ENCODE data around the gene BICC1. TPM values are rescaled to one million over a fixed set of nuclear protein-coding genes. Genes with fewer than 3 reads are reported as not detected.

Gene BICC1
- total RNA-seq, 2 experiments from 2014 or later = 0.06 TPM; not detected in 1

DNA sequence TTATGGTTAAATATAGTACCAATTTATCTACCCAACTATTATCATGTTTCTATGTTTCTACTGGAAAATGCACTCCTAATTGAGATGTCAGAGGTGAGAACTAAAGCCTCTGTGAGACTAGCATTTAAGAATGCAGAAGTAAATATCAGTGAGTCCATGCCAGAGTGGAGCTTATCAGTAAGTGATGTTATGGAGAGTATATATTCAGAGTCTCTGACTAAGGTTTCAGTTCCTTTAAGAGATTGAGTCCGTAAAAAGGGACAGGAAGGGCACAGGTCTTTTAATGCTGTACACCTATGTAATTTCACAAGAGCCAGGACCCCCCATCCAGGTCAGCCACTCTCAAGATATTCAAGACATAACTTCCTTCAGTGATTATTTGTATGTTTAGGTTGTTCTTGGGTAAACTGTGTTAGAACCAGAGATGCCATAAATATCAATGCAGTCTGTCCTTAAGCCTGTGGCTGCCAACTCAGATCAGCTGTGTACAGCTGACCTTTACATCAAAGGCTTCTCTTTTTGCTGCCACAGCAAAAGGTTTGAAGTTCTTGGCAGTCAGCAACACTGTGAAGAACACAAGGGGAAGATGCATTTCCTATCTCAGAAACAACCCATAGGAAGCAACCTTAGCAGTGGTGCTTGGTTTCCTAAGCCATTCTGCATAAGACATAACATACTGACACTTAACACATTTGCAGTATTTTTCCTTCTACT lies 244.8 kb downstream of the BICC1 start:
- POLR2A ChIA-PET = no interaction called here

DNA sequence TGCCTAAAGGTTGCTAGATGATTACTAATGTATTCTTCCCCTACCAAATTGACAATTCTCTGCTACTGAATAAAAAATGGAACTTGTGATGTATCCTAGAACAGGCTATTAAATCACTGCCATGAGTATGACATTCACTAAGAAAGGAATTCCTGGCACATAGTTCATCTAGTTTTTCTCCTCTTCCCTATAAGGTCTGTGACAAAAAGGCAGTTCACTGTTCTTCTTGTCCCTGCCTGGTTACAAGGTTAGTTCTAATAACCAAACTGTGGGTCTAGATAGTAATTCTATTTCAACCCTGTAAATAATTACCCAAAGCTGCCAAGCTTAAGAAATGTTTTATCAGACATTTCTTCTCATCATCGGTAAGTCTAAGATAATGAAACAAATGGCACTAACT lies 245.6 kb downstream of the BICC1 start:
- no peaks in the 10 kb centered on the region for H3K4me1 Mint-ChIP-seq
- H3K36me3 Mint-ChIP-seq = no peaks in the 10 kb centered on the region
- H3K4me3 Mint-ChIP-seq = no peak overlapping the region
- DNase-seq (no peak), ATAC-seq (ENCODE audit: low read depth) (no peak)
- H3K27ac Mint-ChIP-seq = no peak overlapping the region
- H3K9me3 Mint-ChIP-seq = no peaks in the 10 kb centered on the region
- POLR2A ChIA-PET = no interaction called here
- H3K27me3 Mint-ChIP-seq = peaks cover 3% of the 10 kb centered on the region

More for the DNA sequence above, 244.8 kb downstream of the BICC1 start:
- Mint-ChIP-seq H3K4me1 (no peaks in the 10 kb centered on the region), H3K27ac (no peak overlapping the region), H3K36me3 (no peaks in the 10 kb centered on the region), H3K4me3 (no peak overlapping the region), H3K27me3 (peaks cover 3% of the 10 kb centered on the region), H3K9me3 (no peaks in the 10 kb centered on the region)
- no peak for DNase-seq
- no peak for ATAC-seq (ENCODE audit: low read depth)

DNA sequence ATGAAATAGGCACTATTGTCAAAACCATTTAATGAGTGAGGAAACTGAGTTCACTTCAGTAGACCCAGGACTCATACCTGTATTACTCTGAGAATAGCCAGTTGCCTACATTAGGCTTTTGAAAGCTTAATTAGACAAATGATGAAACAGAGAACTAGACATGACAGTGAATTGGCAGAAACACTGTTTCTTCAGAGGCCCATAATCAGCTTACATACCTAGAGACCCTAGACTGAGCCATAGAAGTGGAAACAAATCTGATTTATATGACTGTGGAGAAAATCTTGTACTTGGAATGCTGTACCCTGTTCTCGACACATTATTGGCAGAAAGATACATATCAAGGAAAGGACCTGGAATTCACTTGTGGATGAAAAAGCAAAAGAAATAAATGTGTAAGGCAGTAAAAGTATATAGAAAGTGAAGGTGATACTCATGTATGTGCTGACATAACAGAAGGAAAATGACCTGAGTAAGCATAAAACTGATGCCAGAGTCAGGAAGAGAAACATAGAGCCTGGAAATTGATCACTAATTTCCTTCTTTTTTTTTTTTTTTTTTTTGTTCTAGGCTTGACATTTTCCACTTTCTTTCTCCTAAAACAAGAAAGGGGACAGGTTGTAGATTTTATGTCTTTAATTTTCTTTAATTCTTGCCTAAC lies 251.5 kb downstream of the BICC1 start:
- Mint-ChIP-seq H3K27ac (no peak overlapping the region), H3K36me3 (no peaks in the 10 kb centered on the region), H3K4me3 (no peak overlapping the region), H3K4me1 (no peaks in the 10 kb centered on the region), H3K9me3 (peaks cover 1% of the 10 kb centered on the region), H3K27me3 (no peaks in the 10 kb centered on the region)
- POLR2A ChIA-PET = no interaction called here
- ATAC-seq (ENCODE audit: low read depth) (no peak), DNase-seq (no peak)

DNA sequence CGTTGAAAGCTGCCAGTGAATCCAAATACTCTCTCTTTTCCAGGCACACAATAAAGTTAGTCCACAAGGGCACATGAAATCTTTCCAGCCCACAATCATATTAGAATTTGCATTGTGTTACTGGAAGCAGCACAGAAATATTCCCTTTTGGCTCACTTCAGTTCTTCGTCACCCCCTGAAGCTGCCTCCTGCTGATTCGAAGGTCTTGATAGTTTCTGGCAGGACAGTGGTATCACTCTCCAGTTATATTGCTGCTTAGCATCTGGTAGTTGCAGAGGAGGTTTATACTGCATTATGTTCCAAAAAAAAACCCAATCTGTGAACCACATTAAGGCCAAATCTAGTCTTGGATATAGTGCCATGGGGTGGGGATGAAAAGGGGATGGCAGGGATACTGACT lies 253.2 kb downstream of the BICC1 start:
- POLR2A ChIA-PET = no interaction called here
- no peaks in the 10 kb centered on the region for H3K27me3 Mint-ChIP-seq
- no peak for DNase-seq
- H3K4me1 Mint-ChIP-seq = no peaks in the 10 kb centered on the region
- H3K9me3 Mint-ChIP-seq = peaks cover 1% of the 10 kb centered on the region
- no peak overlapping the region for H3K27ac Mint-ChIP-seq
- no peak overlapping the region for H3K4me3 Mint-ChIP-seq
- H3K36me3 Mint-ChIP-seq = no peaks in the 10 kb centered on the region
- ATAC-seq (ENCODE audit: low read depth) = no peak

DNA sequence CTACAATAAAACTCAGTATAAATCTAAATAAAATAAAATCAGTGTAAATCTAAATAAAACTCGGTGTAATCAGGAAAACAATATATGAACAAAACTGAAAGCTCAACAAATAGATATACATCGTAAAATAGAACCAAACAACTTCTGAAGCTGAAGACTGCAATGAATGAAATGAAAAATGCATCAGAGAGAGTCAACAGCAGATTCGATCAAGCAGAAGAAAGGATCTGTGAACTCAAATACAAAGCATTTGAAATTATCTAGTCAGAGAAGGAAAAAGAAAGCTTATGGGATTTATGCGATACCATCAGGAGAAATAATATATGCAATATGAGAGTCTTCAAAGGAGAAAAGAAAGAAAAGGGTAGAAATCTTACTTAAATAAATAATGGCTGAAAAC lies 255.0 kb downstream of the BICC1 start:
- no peak for ATAC-seq (ENCODE audit: low read depth)
- DNase-seq = no peak
- no peaks in the 10 kb centered on the region for H3K27me3 Mint-ChIP-seq
- H3K36me3 Mint-ChIP-seq = no peaks in the 10 kb centered on the region
- no peak overlapping the region for H3K4me3 Mint-ChIP-seq
- H3K27ac Mint-ChIP-seq = no peak overlapping the region
- POLR2A ChIA-PET = no interaction called here
- peaks cover 1% of the 10 kb centered on the region for H3K9me3 Mint-ChIP-seq
- H3K4me1 Mint-ChIP-seq = no peaks in the 10 kb centered on the region

DNA sequence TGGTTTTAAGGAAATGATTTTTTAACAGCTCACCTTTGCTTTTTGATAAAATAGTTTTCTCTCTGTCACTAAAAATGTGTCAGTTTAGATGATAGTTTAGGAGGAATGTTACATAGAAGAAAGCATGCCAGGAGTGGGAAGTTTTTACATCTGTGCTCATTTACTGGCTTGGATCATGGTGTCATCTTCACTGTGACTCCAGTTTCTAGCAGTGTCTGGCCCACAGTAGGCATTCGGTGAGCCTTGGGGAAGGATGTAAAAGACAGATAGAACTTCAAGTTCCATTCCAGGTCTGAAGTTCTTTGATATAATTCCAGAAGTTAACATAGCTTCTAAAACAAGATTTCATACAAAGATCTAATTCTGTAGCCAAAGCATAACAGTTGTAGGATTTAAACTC lies 259.2 kb downstream of the BICC1 start:
- Mint-ChIP-seq H3K9me3 (peaks cover 1% of the 10 kb centered on the region), H3K4me3 (no peak overlapping the region), H3K4me1 (no peaks in the 10 kb centered on the region), H3K27me3 (peaks cover 2% of the 10 kb centered on the region), H3K36me3 (no peaks in the 10 kb centered on the region), H3K27ac (no peak overlapping the region)
- DNase-seq (no peak), ATAC-seq (ENCODE audit: low read depth) (no peak)
- POLR2A ChIA-PET = no interaction called here

DNA sequence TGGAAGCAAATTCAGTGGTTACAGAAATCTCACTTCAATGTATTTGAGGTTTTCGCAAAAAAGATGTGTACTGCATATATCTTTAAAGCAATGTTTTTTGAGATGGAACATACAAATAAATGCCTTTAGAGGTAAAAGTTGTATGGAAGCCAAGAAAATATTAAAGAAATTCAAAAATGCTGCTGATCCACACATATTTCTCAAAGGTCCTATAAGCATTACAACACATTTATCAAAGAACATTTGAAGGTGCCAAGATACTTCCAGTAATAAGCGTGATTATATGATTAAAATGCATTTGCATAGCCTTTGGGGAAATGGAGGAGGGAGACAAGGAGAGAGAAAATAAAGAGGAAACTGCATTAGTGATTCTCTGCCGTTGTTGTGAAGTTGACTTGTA lies 260.1 kb downstream of the BICC1 start:
- no peaks in the 10 kb centered on the region for H3K9me3 Mint-ChIP-seq
- peaks cover 2% of the 10 kb centered on the region for H3K27me3 Mint-ChIP-seq
- no peak overlapping the region for H3K27ac Mint-ChIP-seq
- DNase-seq = no peak
- POLR2A ChIA-PET = no interaction called here
- ATAC-seq (ENCODE audit: low read depth) = no peak
- H3K4me3 Mint-ChIP-seq = no peak overlapping the region
- H3K4me1 Mint-ChIP-seq = no peaks in the 10 kb centered on the region
- no peaks in the 10 kb centered on the region for H3K36me3 Mint-ChIP-seq

DNA sequence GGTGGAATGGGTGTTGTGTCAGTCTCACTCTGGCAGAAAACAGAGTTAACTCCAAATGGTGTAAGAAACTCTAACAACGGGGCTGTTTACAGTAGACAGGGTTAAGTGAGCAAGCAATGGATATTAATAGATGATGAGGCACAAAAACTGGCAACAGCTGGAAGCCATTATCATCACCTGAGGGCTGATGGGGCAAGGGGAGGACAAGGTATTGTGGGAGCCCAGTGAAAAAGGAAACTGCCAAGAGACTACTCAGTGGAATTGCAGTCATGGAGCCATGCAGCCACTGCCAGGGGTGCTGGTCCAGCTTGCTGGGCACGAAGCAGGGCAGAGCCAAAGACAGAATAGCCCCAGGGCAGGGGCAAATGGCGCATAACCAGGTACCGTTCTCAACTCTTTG lies 260.7 kb downstream of the BICC1 start:
- peaks cover 2% of the 10 kb centered on the region for H3K27me3 Mint-ChIP-seq
- no peaks in the 10 kb centered on the region for H3K36me3 Mint-ChIP-seq
- ATAC-seq (ENCODE audit: low read depth) (no peak), DNase-seq (no peak)
- POLR2A ChIA-PET = no interaction called here
- no peaks in the 10 kb centered on the region for H3K4me1 Mint-ChIP-seq
- H3K9me3 Mint-ChIP-seq = no peaks in the 10 kb centered on the region
- no peak overlapping the region for H3K4me3 Mint-ChIP-seq
- H3K27ac Mint-ChIP-seq = no peak overlapping the region

DNA sequence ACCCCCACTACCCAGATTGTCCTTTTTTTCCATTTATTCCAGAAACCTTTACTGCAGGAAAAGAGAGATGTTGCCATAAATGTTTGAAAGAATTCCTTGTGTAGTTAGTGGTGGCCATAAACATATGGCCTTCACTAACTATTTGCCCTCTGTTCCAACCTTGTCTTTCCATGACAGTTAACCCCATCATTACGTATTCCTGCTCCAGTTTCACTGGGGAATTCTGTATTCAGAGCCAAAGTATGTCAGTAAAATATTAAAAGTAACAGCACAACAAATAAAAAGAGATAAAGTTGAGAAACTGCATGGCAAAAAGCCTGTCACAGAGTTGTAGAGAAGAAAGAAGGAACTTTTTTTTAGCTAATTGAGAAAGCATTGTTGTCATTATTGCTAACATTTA lies 261.3 kb downstream of the BICC1 start:
- peaks cover 2% of the 10 kb centered on the region for H3K27me3 Mint-ChIP-seq
- POLR2A ChIA-PET = no interaction called here
- DNase-seq = no peak
- ATAC-seq (ENCODE audit: low read depth) = no peak
- no peaks in the 10 kb centered on the region for H3K36me3 Mint-ChIP-seq
- no peaks in the 10 kb centered on the region for H3K9me3 Mint-ChIP-seq
- no peak overlapping the region for H3K27ac Mint-ChIP-seq
- no peaks in the 10 kb centered on the region for H3K4me1 Mint-ChIP-seq
- no peak overlapping the region for H3K4me3 Mint-ChIP-seq

DNA sequence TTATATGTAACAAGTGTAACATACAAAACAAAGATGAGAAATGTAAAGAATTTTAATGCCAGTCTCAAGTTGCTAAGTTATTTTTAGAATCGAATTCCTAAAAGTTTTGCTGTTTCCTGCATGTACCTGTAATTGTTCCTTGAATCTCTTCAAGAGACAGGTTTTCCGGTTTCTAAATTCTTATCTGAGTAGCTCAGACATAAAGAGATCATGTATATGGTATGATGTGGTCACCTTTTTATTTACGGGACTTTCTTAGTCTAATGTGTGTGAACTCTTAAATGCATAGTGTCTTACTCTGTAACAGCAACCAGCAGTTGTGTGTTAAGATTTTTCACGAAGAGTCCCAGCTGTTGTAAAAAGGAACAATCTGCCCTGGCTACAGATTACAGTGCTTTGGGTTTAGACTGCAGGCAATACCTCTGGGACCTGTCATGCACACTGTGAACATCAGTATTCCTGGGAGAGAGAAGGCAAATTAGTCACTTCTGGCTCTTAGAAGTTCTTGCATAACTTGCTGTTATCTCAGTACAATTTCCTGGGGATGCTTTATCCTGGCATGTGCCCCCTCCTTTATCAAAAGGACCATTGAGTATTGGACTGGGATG lies 263.4 kb downstream of the BICC1 start:
- Mint-ChIP-seq H3K27me3 (peaks cover 6% of the 10 kb centered on the region), H3K4me3 (no peak overlapping the region), H3K36me3 (no peaks in the 10 kb centered on the region), H3K9me3 (no peaks in the 10 kb centered on the region), H3K27ac (no peak overlapping the region), H3K4me1 (no peaks in the 10 kb centered on the region)
- ATAC-seq (ENCODE audit: low read depth) (no peak), DNase-seq (no peak)
- POLR2A ChIA-PET = no interaction called here

DNA sequence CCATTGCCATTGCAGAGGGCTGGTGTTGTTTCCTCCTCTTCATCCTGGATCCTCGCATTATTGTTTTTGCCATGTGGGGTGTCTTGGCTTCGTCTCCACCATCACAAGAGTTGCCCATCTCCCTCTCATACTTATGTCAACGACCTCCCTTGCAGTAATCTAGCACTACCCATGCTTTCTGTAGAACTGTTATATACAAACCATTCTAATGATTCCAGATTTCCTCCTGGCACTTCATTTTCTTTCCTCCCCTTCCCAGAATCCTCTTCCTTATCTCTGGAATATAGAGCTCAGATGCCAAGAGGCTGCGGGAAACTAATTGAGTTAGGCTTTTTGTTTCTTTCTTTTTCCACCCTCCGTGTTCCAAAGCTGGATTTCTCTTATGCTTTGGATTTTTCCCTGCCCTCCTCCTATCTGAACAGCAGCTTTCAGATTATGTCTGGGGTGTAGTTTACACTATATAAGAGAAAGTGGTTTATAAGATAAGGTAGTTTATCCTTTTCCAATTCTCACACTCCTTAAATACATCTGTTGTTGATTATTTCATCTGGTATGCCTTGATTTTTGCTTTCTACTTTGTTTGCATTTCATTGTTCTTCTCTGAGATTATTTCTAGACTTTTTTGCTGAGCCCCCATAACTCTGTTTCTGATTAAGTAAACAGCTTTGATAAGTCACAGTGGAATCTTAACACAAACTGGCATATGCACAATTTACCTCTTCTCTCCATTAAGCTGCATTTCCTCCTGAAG lies 264.1 kb downstream of the BICC1 start:
- DNase-seq (no peak), ATAC-seq (ENCODE audit: low read depth) (no peak)
- POLR2A ChIA-PET = no interaction called here
- no peaks in the 10 kb centered on the region for H3K9me3 Mint-ChIP-seq
- H3K4me1 Mint-ChIP-seq = no peaks in the 10 kb centered on the region
- H3K27me3 Mint-ChIP-seq = peaks cover 6% of the 10 kb centered on the region
- H3K4me3 Mint-ChIP-seq = no peak overlapping the region
- no peaks in the 10 kb centered on the region for H3K36me3 Mint-ChIP-seq
- H3K27ac Mint-ChIP-seq = no peak overlapping the region

DNA sequence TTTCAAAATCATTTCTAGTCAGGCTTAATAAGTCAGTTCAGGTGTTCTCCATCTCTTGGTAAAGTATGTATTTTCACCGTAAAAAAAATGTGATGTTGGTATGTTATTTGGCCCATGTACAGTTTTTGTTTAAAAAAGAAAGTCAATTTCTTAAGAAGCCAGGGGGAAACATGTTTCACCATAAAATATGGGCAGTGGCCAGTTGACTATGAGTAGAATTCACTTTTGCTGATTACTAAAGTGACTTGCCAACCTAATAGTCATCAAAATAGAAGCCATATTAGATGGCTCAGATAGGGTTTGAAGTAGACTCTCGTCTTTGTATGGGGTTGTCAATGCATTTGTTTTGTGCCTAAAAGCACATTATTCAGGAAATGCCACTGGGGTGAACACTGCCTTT lies 266.3 kb downstream of the BICC1 start:
- no peaks in the 10 kb centered on the region for H3K4me1 Mint-ChIP-seq
- H3K27ac Mint-ChIP-seq = no peak overlapping the region
- H3K36me3 Mint-ChIP-seq = no peaks in the 10 kb centered on the region
- peaks cover 6% of the 10 kb centered on the region for H3K27me3 Mint-ChIP-seq
- POLR2A ChIA-PET = no interaction called here
- H3K9me3 Mint-ChIP-seq = no peaks in the 10 kb centered on the region
- DNase-seq = no peak
- no peak for ATAC-seq (ENCODE audit: low read depth)
- no peak overlapping the region for H3K4me3 Mint-ChIP-seq

DNA sequence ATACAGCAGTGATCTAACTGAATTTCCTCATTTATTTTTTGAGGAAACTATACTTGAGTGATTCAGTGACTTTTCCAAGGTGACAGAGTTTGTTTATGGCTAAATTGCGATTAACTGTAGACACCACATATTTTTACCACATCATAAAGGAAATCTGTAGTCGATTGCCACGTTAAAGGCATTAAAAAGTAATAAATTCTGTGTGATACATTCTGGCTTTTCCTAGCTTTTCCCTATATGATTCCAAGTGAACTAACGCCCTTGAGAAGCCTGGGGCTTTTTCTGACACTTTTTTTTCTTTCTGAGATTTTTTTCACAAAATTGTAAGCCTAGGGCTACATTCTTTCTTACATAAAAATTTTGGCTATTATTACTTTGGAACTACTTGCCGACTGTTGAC lies 266.9 kb downstream of the BICC1 start:
- Mint-ChIP-seq H3K9me3 (no peaks in the 10 kb centered on the region), H3K4me3 (no peak overlapping the region), H3K4me1 (no peaks in the 10 kb centered on the region), H3K27ac (no peak overlapping the region), H3K27me3 (peaks cover 6% of the 10 kb centered on the region), H3K36me3 (no peaks in the 10 kb centered on the region)
- ATAC-seq (ENCODE audit: low read depth) (no peak), DNase-seq (no peak)
- POLR2A ChIA-PET = no interaction called here

DNA sequence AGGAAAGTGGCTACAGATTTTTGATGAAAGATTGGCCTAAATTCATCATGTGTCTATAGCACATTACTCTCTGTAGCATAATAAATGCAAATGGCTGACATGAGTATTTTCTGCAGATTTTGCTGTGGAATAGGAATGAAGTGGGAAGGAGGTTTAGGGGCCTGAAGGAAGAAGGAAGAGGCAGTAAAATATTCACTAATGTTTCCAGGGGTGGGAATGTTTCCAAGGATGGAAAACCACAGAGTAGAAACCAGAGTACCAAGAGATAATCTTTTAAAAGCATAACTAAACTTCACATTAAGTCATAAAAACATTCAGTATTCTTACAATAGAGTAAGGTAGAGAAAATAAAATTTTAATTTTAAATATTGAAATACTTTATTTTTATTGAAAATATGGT lies 267.8 kb downstream of the BICC1 start:
- POLR2A ChIA-PET = no interaction called here
- H3K9me3 Mint-ChIP-seq = no peaks in the 10 kb centered on the region

More for the DNA sequence above, 267.8 kb downstream of the BICC1 start:
- H3K4me1 Mint-ChIP-seq = no peaks in the 10 kb centered on the region
- H3K4me3 Mint-ChIP-seq = no peak overlapping the region
- no peak overlapping the region for H3K27ac Mint-ChIP-seq
- ATAC-seq (ENCODE audit: low read depth) = no peak
- H3K27me3 Mint-ChIP-seq = peaks cover 6% of the 10 kb centered on the region
- no peak for DNase-seq
- no peaks in the 10 kb centered on the region for H3K36me3 Mint-ChIP-seq
